Measurements from ENCODE around the gene ATP4A.

DNA sequence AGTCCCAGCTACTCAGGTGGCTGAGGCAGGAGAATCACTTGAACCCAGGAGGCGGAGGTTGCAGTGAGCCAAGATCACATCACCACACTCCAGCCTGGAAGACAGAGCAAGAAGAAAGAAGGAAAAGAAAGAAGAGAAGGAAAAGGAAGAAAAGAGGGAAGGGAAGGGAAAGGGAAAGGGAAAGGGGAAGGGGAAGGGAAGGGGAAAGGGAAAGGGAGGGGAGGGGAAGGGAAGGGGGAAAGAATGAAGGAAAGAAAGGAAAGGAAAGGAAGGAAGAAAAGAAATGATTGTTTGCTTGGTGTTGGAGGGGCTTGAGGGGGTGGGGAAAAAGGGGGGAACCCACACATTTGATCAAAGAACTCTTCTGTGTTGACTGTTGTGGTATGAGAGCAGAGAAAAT lies 32.5 kb upstream of the ATP4A start:
- no peak for TF ChIP-seq ZFP30 (CRISPR knock-in tag; IDR thresholded peaks at IDR 0.05)
- no peak for TF ChIP-seq RARB (CRISPR knock-in tag; IDR thresholded peaks at IDR 0.05)
- TF ChIP-seq CSDC2 (CRISPR knock-in tag; IDR thresholded peaks at IDR 0.05): no peak
- TF ChIP-seq GLIS3 (CRISPR knock-in tag; IDR thresholded peaks at IDR 0.05): no peak
- no peak for TF ChIP-seq TCF4 (CRISPR knock-in tag; IDR thresholded peaks at IDR 0.05; ENCODE audit: borderline replicate concordance)
- TF ChIP-seq PPARA (CRISPR knock-in tag; IDR thresholded peaks at IDR 0.05; ENCODE audit: borderline replicate concordance): no peak
- TF ChIP-seq ISL1 (CRISPR knock-in tag; IDR thresholded peaks at IDR 0.05): no peak

Data from SK-N-SH treated with all-trans-retinoic acid at 6 μM for 48 hours (cell line).